ENCODE data around the gene UQCC2. TPM values are rescaled to one million over a fixed set of nuclear protein-coding genes. Genes with fewer than 3 reads are reported as not detected.
A peak's percentile ranks its signal among the peaks of the same experiment; 100 is the strongest.

UQCC2 gene
- total and polyA plus RNA-seq, 2 experiments from 2014 or later: 31.7 to 138 TPM

DNA sequence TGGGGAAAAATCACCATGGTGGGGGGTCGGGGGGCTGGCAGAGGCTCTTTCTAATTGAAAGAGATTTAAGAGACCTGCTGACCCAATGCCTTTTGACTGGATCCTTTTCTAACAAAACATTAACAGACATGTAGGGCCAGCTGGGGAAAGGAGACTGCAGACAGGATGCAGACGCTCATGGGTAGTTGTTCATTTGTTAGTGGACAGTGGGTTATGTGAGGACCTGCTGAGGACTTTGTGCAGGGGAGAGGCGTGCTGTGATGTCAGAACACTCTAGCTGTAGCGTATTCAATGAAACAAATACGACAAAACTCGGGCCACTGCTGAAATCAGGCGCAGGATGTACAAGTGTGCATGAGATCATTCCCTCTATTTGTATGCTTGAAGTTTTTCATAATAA is 34.0 kb upstream of the UQCC2 start:
- H3K9me3 ChIP-seq (ENCODE audit: low read depth): no peaks in the 10 kb centered on the region
- no peaks in the 10 kb centered on the region for H3K9me2 ChIP-seq (ENCODE audit: insufficient read depth)
- no peak overlapping the region for H3K4me2 ChIP-seq (ENCODE audit: unreplicated experiment)
- no peak overlapping the region for H3K4me3 ChIP-seq
- no peaks in the 10 kb centered on the region for H3K79me2 ChIP-seq (ENCODE audit: insufficient read depth)
- H2AFZ ChIP-seq: no peak overlapping the region
- no peak overlapping the region for H3K9ac ChIP-seq
- 86 to 90% methylated on average over 7 of the region's 7 CpGs for whole genome bisulfite sequencing, 2 experiments (ENCODE audit: low coverage in 1 of 2, low lambda C conversion rate in 2 of 2, missing lambda C conversion rate in 2 of 2)
- H3K4me1 ChIP-seq (ENCODE audit: insufficient read depth): peaks cover 9% of the 10 kb centered on the region
- H3K27me3 ChIP-seq (replicated peaks; ENCODE audit: insufficient read depth): 0 out of 2 replicates have a peak, but pooled peaks cover 6% of the 10 kb centered on the region
- H3F3A ChIP-seq (ENCODE audit: insufficient read depth): no peaks in the 10 kb centered on the region
- no peaks in the 10 kb centered on the region for H4K20me1 ChIP-seq (ENCODE audit: insufficient read depth)
- TF ChIP-seq EZH2phosphoT487 (IDR thresholded peaks at IDR 0.05; ENCODE audit: insufficient read depth, low read depth): no peak
- no peaks in the 10 kb centered on the region for H3K36me3 ChIP-seq (ENCODE audit: low read depth)
- in situ Hi-C loops (cut with MboI): no loop called here
- peak; percentile 16 for DNase-seq
- H3K27ac ChIP-seq: no peak overlapping the region

DNA sequence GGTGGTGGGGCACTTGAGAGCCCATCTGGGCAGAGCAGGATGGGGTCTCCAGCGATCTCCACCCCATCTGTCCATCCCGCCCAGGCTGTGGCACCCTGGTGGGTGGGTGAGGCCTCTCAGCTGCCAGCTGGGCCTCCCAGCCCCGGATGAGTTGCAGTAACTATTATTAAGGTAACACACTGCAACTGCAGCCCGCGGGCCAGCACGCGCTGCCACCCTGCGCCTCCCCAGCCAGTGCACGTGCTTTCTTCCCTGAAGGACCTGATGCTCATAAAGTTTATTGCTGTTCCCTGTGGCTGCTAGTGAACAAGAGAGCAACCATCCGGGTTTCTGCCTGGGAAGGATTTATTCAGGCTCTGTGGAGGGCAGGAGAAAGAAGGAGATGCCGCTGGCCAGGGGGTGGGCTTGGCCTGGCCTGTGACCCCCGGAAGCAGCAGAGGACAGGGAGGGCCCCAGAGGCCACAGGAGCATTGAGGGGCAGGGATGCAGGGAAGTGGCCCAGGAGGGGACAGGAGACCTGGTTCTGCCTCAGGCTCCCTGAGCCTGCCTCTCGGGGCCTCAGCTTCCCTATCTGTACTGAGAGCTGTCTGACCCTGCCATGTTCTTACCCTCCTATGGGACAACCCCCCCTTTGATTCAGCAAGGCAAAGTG is 33.5 kb upstream of the UQCC2 start:
- no peak overlapping the region for H3K4me2 ChIP-seq (ENCODE audit: unreplicated experiment)
- 70 to 72% methylated on average over 11 to 13 of the region's 13 CpGs for WGBS, 2 experiments (ENCODE audit: low coverage in 1 of 2, low lambda C conversion rate in 2 of 2, missing lambda C conversion rate in 2 of 2)
- in situ Hi-C loops (cut with MboI): no loop called here

GRCh38 chr6:33744001-33744848 is 32.7 kb upstream of the UQCC2 start:
- Histone ChIP-seq H3K4me2 (ENCODE audit: unreplicated experiment) (no peak overlapping the region), H3K79me2 (ENCODE audit: insufficient read depth) (no peaks in the 10 kb centered on the region)
- WGBS, 2 experiments (ENCODE audit: low coverage in 1 of 2, low lambda C conversion rate in 2 of 2, missing lambda C conversion rate in 2 of 2): 10 to 17% methylated on average over 10 to 11 of the region's 11 CpGs

More for the DNA sequence above, 33.5 kb upstream of the UQCC2 start:
- Histone ChIP-seq H3K9ac (no peak overlapping the region), H3K4me3 (no peak overlapping the region), H3K27ac (no peak overlapping the region), H4K20me1 (ENCODE audit: insufficient read depth) (no peaks in the 10 kb centered on the region), H3K9me3 (ENCODE audit: low read depth) (no peaks in the 10 kb centered on the region), H3K79me2 (ENCODE audit: insufficient read depth) (no peaks in the 10 kb centered on the region), H3F3A (ENCODE audit: insufficient read depth) (no peaks in the 10 kb centered on the region), H3K27me3 (replicated peaks; ENCODE audit: insufficient read depth) (0 out of 2 replicates have a peak, but pooled peaks cover 6% of the 10 kb centered on the region), H3K9me2 (ENCODE audit: insufficient read depth) (no peaks in the 10 kb centered on the region), H2AFZ (no peak overlapping the region), H3K4me1 (ENCODE audit: insufficient read depth) (peaks cover 9% of the 10 kb centered on the region), H3K36me3 (ENCODE audit: low read depth) (no peaks in the 10 kb centered on the region)
- no peak for TF ChIP-seq EZH2 (IDR thresholded peaks at IDR 0.05; ENCODE audit: insufficient read depth, poor library complexity, severe bottlenecking)
- TF ChIP-seq EZH2phosphoT487 (IDR thresholded peaks at IDR 0.05; ENCODE audit: insufficient read depth, low read depth): no peak
- DNase-seq: no peak

GRCh38 chr6:33742837-33743236 is 31.3 kb upstream of the UQCC2 start:
- DNase-seq: no peak
- no peak overlapping the region for H3K27ac ChIP-seq
- no peaks in the 10 kb centered on the region for H3F3A ChIP-seq (ENCODE audit: insufficient read depth)
- in situ Hi-C loops (cut with MboI): no loop called here
- no peak overlapping the region for H3K4me3 ChIP-seq
- H3K36me3 ChIP-seq (ENCODE audit: low read depth): no peaks in the 10 kb centered on the region
- H4K20me1 ChIP-seq (ENCODE audit: insufficient read depth): no peaks in the 10 kb centered on the region
- no peaks in the 10 kb centered on the region for H3K79me2 ChIP-seq (ENCODE audit: insufficient read depth)
- no peaks in the 10 kb centered on the region for H3K9me3 ChIP-seq (ENCODE audit: low read depth)
- no peak overlapping the region for H3K9ac ChIP-seq
- H2AFZ ChIP-seq: no peak overlapping the region
- H3K9me2 ChIP-seq (ENCODE audit: insufficient read depth): no peaks in the 10 kb centered on the region
- H3K27me3 ChIP-seq (replicated peaks; ENCODE audit: insufficient read depth): 0 out of 2 replicates have a peak, but pooled peaks cover 6% of the 10 kb centered on the region
- no peak for TF ChIP-seq EZH2phosphoT487 (IDR thresholded peaks at IDR 0.05; ENCODE audit: insufficient read depth, low read depth)
- no peak for TF ChIP-seq EZH2 (IDR thresholded peaks at IDR 0.05; ENCODE audit: insufficient read depth, poor library complexity, severe bottlenecking)
- H3K4me2 ChIP-seq (ENCODE audit: unreplicated experiment): no peak overlapping the region
- WGBS, 2 experiments (ENCODE audit: low coverage in 1 of 2, low lambda C conversion rate in 2 of 2, missing lambda C conversion rate in 2 of 2): 61 to 62% methylated on average over 7 of the region's 7 CpGs
- peaks cover 9% of the 10 kb centered on the region for H3K4me1 ChIP-seq (ENCODE audit: insufficient read depth)

More at GRCh38 chr6:33744001-33744848, 32.7 kb upstream of the UQCC2 start:
- DNase-seq: peak; percentile 77
- Histone ChIP-seq H2AFZ (no peak overlapping the region), H3K4me1 (ENCODE audit: insufficient read depth) (peaks cover 9% of the 10 kb centered on the region), H3K9ac (no peak overlapping the region), H3K36me3 (ENCODE audit: low read depth) (no peaks in the 10 kb centered on the region), H3K9me3 (ENCODE audit: low read depth) (no peaks in the 10 kb centered on the region), H3K27me3 (replicated peaks; ENCODE audit: insufficient read depth) (0 out of 2 replicates have a peak, but pooled peaks cover 6% of the 10 kb centered on the region), H3K9me2 (ENCODE audit: insufficient read depth) (no peaks in the 10 kb centered on the region), H4K20me1 (ENCODE audit: insufficient read depth) (no peaks in the 10 kb centered on the region), H3K4me3 (no peak overlapping the region), H3K27ac (no peak overlapping the region), H3F3A (ENCODE audit: insufficient read depth) (no peaks in the 10 kb centered on the region)
- no peak for TF ChIP-seq EZH2phosphoT487 (IDR thresholded peaks at IDR 0.05; ENCODE audit: insufficient read depth, low read depth)
- TF ChIP-seq EZH2 (IDR thresholded peaks at IDR 0.05; ENCODE audit: insufficient read depth, poor library complexity, severe bottlenecking): no peak
- in situ Hi-C loops (cut with MboI): no loop called here

Measured in GM23248 (cell line).